ENCODE data around the gene ARHGAP18. TPM values are rescaled to one million over a fixed set of nuclear protein-coding genes. Genes with fewer than 3 reads are reported as not detected.

ARHGAP18 gene
- total RNA-seq, 1 experiment from 2014 or later = 64.5 TPM

- intact Hi-C loops (cut with micrococcal nuclease; ENCODE audit: unreplicated experiment) = no loop called here
- H3K27ac Mint-ChIP-seq (ENCODE audit: unreplicated experiment) = peak overlapping the region; percentile 91
- no peaks in the 10 kb centered on the region for H3K27me3 Mint-ChIP-seq (ENCODE audit: unreplicated experiment)
- no peak for TF ChIP-seq CTCF (IDR thresholded peaks at IDR 0.05; ENCODE audit: unreplicated experiment)
- CTCF ChIA-PET = no interaction called here
- no peaks in the 10 kb centered on the region for H3K9me3 Mint-ChIP-seq (ENCODE audit: low read depth, unreplicated experiment)
- H3K4me3 Mint-ChIP-seq (ENCODE audit: low read depth, unreplicated experiment) = no peak overlapping the region
- peaks cover 50% of the 10 kb centered on the region for H3K36me3 Mint-ChIP-seq (ENCODE audit: insufficient read depth, unreplicated experiment)
- peaks cover 66% of the 10 kb centered on the region for H3K4me1 Mint-ChIP-seq (ENCODE audit: low read depth, unreplicated experiment)
- no TSS peak for BruUV-seq (replicated peaks)
- DNase-seq = no peak
Measured at GRCh38 chr6:129643176-129643575, 66.8 kb downstream of the ARHGAP18 start.

- TF ChIP-seq CTCF (IDR thresholded peaks at IDR 0.05; ENCODE audit: unreplicated experiment) = no peak
- intact Hi-C loops (cut with micrococcal nuclease; ENCODE audit: unreplicated experiment) = no loop called here
- H3K27ac Mint-ChIP-seq (ENCODE audit: unreplicated experiment) = peak overlapping the region; percentile 66
- CTCF ChIA-PET = no interaction called here
- DNase-seq = no peak
- no peak overlapping the region for H3K4me3 Mint-ChIP-seq (ENCODE audit: low read depth, unreplicated experiment)
- BruUV-seq (replicated peaks) = no TSS peak
- peaks cover 57% of the 10 kb centered on the region for H3K36me3 Mint-ChIP-seq (ENCODE audit: insufficient read depth, unreplicated experiment)
- H3K4me1 Mint-ChIP-seq (ENCODE audit: low read depth, unreplicated experiment) = peaks cover 69% of the 10 kb centered on the region
- H3K9me3 Mint-ChIP-seq (ENCODE audit: low read depth, unreplicated experiment) = no peaks in the 10 kb centered on the region
- no peaks in the 10 kb centered on the region for H3K27me3 Mint-ChIP-seq (ENCODE audit: unreplicated experiment)
Measured at GRCh38 chr6:129642322-129642721, 67.7 kb downstream of the ARHGAP18 start.

- H3K27ac Mint-ChIP-seq (ENCODE audit: unreplicated experiment) = peak overlapping the region; percentile 66
- H3K9me3 Mint-ChIP-seq (ENCODE audit: low read depth, unreplicated experiment) = no peaks in the 10 kb centered on the region
- no peak overlapping the region for H3K4me3 Mint-ChIP-seq (ENCODE audit: low read depth, unreplicated experiment)
- no peaks in the 10 kb centered on the region for H3K27me3 Mint-ChIP-seq (ENCODE audit: unreplicated experiment)
- no peak for DNase-seq
- peaks cover 64% of the 10 kb centered on the region for H3K4me1 Mint-ChIP-seq (ENCODE audit: low read depth, unreplicated experiment)
- H3K36me3 Mint-ChIP-seq (ENCODE audit: insufficient read depth, unreplicated experiment) = peaks cover 59% of the 10 kb centered on the region
- no TSS peak for BruUV-seq (replicated peaks)
- no peak for TF ChIP-seq CTCF (IDR thresholded peaks at IDR 0.05; ENCODE audit: unreplicated experiment)
- intact Hi-C loops (cut with micrococcal nuclease; ENCODE audit: unreplicated experiment) = no loop called here
- CTCF ChIA-PET = no interaction called here
Measured at GRCh38 chr6:129641344-129641743, 68.6 kb downstream of the ARHGAP18 start.

GRCh38 chr6:129638686-129639085 lies 71.3 kb downstream of the ARHGAP18 start:
- H3K4me1 Mint-ChIP-seq (ENCODE audit: low read depth, unreplicated experiment) = peaks cover 53% of the 10 kb centered on the region
- peak overlapping the region; percentile 57 for H3K27ac Mint-ChIP-seq (ENCODE audit: unreplicated experiment)
- BruUV-seq (replicated peaks) = no TSS peak
- no peak for DNase-seq
- H3K36me3 Mint-ChIP-seq (ENCODE audit: insufficient read depth, unreplicated experiment) = peaks cover 56% of the 10 kb centered on the region
- H3K4me3 Mint-ChIP-seq (ENCODE audit: low read depth, unreplicated experiment) = peak overlapping the region; percentile 59
- no peaks in the 10 kb centered on the region for H3K27me3 Mint-ChIP-seq (ENCODE audit: unreplicated experiment)
- CTCF ChIA-PET = no interaction called here
- TF ChIP-seq CTCF (IDR thresholded peaks at IDR 0.05; ENCODE audit: unreplicated experiment) = no peak
- intact Hi-C loops (cut with micrococcal nuclease; ENCODE audit: unreplicated experiment) = no loop called here
- H3K9me3 Mint-ChIP-seq (ENCODE audit: low read depth, unreplicated experiment) = no peaks in the 10 kb centered on the region
